Activated naive CD8-positive, alpha-beta T cell treated with anti-CD3 and anti-CD28 coated beads, Interleukin-2, amount 50 U/mL, for 24 hours (primary cell): ENCODE data around the gene DUSP28.

Source experiments
- ATAC-seq: fragments of 150-1000 bp; cut with Tn5 transposase; one replicate; pipeline ENCODE4 v1.10.0; 2021
- DNase-seq: peaks from one replicate; pipeline ENCODE4 v3.0.0; 2021
- H3K27ac Mint-ChIP-seq: one replicate; pipeline ENCODE4 v1.8.0; 2021; ENCODE audit warnings: mild to moderate bottlenecking, mixed read lengths
- H3K27me3 Mint-ChIP-seq: one replicate; pipeline ENCODE4 v1.8.0; 2021; ENCODE audit warnings: mixed read lengths
- H3K36me3 Mint-ChIP-seq: one replicate; pipeline ENCODE4 v1.8.0; 2021; ENCODE audit warnings: low read depth, mixed read lengths
- H3K4me1 Mint-ChIP-seq: one replicate; pipeline ENCODE4 v1.8.0; 2021; ENCODE audit warnings: mixed read lengths
- H3K4me3 Mint-ChIP-seq: one replicate; pipeline ENCODE4 v1.8.0; 2021; ENCODE audit warnings: mild to moderate bottlenecking, moderate library complexity, mixed read lengths
- H3K9me3 Mint-ChIP-seq: one replicate; pipeline ENCODE4 v1.8.0; 2021; ENCODE audit warnings: mixed read lengths

The DUSP28 gene

GRCh38 chr2:240539906-240540305 lies 20.3 kb upstream of the DUSP28 start:
- Mint-ChIP-seq H3K27ac (no peak overlapping the region), H3K4me1 (no peaks in the 10 kb centered on the region), H3K4me3 (no peak overlapping the region), H3K9me3 (no peaks in the 10 kb centered on the region), H3K27me3 (no peaks in the 10 kb centered on the region), H3K36me3 (peaks cover 51% of the 10 kb centered on the region)
- DNase-seq (no peak), ATAC-seq (no peak)

- DNase-seq, result no peak
- ATAC-seq, result no peak
- no peaks in the 10 kb centered on the region for H3K27me3 Mint-ChIP-seq
- peaks cover 3% of the 10 kb centered on the region for H3K4me1 Mint-ChIP-seq
- no peak overlapping the region for H3K27ac Mint-ChIP-seq
- peaks cover 7% of the 10 kb centered on the region for H3K9me3 Mint-ChIP-seq
- no peak overlapping the region for H3K4me3 Mint-ChIP-seq
- peaks cover 38% of the 10 kb centered on the region for H3K36me3 Mint-ChIP-seq
These were observed 8.9 kb upstream of the DUSP28 start for GRCh38 chr2:240551288-240551687.

GRCh38 chr2:240551811-240552210 lies 8.3 kb upstream of the DUSP28 start:
- peaks cover 7% of the 10 kb centered on the region for H3K9me3 Mint-ChIP-seq
- no peak for DNase-seq
- H3K4me3 Mint-ChIP-seq, result no peak overlapping the region
- no peak overlapping the region for H3K27ac Mint-ChIP-seq
- no peaks in the 10 kb centered on the region for H3K27me3 Mint-ChIP-seq
- peaks cover 39% of the 10 kb centered on the region for H3K36me3 Mint-ChIP-seq
- peaks cover 8% of the 10 kb centered on the region for H3K4me1 Mint-ChIP-seq
- ATAC-seq, result no peak

GRCh38 chr2:240553956-240554480 lies 6.1 kb upstream of the DUSP28 start:
- Mint-ChIP-seq H3K27me3 (no peaks in the 10 kb centered on the region), H3K4me3 (no peak overlapping the region), H3K9me3 (peaks cover 7% of the 10 kb centered on the region), H3K27ac (no peak overlapping the region), H3K4me1 (peaks cover 22% of the 10 kb centered on the region), H3K36me3 (peaks cover 40% of the 10 kb centered on the region)
- ATAC-seq, result no peak
- DNase-seq, result no peak

- ATAC-seq, result no peak
- no peaks in the 10 kb centered on the region for H3K27me3 Mint-ChIP-seq
- peaks cover 7% of the 10 kb centered on the region for H3K9me3 Mint-ChIP-seq
- DNase-seq, result no peak
- no peak overlapping the region for H3K4me3 Mint-ChIP-seq
- peaks cover 46% of the 10 kb centered on the region for H3K36me3 Mint-ChIP-seq
- H3K27ac Mint-ChIP-seq, result no peak overlapping the region
- H3K4me1 Mint-ChIP-seq, result peaks cover 31% of the 10 kb centered on the region
These were observed 5.2 kb upstream of the DUSP28 start for GRCh38 chr2:240554767-240555493.

GRCh38 chr2:240555541-240556250 lies 4.5 kb upstream of the DUSP28 start:
- Mint-ChIP-seq H3K27ac (no peak overlapping the region), H3K4me1 (peaks cover 33% of the 10 kb centered on the region), H3K9me3 (peaks cover 7% of the 10 kb centered on the region), H3K36me3 (peaks cover 41% of the 10 kb centered on the region), H3K4me3 (no peak overlapping the region), H3K27me3 (no peaks in the 10 kb centered on the region)
- no peak for ATAC-seq
- DNase-seq, result no peak

GRCh38 chr2:240556553-240557100 lies 3.5 kb upstream of the DUSP28 start:
- H3K4me3 Mint-ChIP-seq, result peak overlapping the region; percentile 16
- H3K27ac Mint-ChIP-seq, result no peak overlapping the region

GRCh38 chr2:240557101-240557751 lies 2.9 kb upstream of the DUSP28 start:
- no peak overlapping the region for H3K27ac Mint-ChIP-seq
- H3K4me3 Mint-ChIP-seq, result peak overlapping the region; percentile 16

More at GRCh38 chr2:240556553-240557100, 3.5 kb upstream of the DUSP28 start:
- H3K9me3 Mint-ChIP-seq, result peaks cover 4% of the 10 kb centered on the region
- ATAC-seq (no peak), DNase-seq (peak; percentile 64)
- H3K4me1 Mint-ChIP-seq, result peaks cover 38% of the 10 kb centered on the region
- no peaks in the 10 kb centered on the region for H3K27me3 Mint-ChIP-seq
- peaks cover 36% of the 10 kb centered on the region for H3K36me3 Mint-ChIP-seq

GRCh38 chr2:240557808-240558207 lies 2.3 kb upstream of the DUSP28 start, which contains the start of gene ANKMY1:
Gene ANKMY1, minus strand, starts transcription at chr2:240557988. Its CDS starts 653 bp downstream, at chr2:240557335.
- Mint-ChIP-seq H3K4me3 (peak within 1 kb of the TSS; percentile 86), H3K27ac (peak within 1 kb of the TSS; percentile 88), H3K36me3 (peaks cover 36% of the 10 kb centered on the region), H3K27me3 (no peaks in the 10 kb centered on the region), H3K9me3 (no peaks in the 10 kb centered on the region), H3K4me1 (peaks cover 45% of the 10 kb centered on the region)
- DNase-seq (peak; percentile 81), ATAC-seq (peak; percentile 38)

More at GRCh38 chr2:240557101-240557751, 2.9 kb upstream of the DUSP28 start:
- Mint-ChIP-seq H3K4me1 (peaks cover 39% of the 10 kb centered on the region), H3K27me3 (no peaks in the 10 kb centered on the region), H3K36me3 (peaks cover 34% of the 10 kb centered on the region), H3K9me3 (no peaks in the 10 kb centered on the region)
- ATAC-seq (no peak), DNase-seq (no peak)

GRCh38 chr2:240558236-240558761 lies 1.9 kb upstream of the DUSP28 start:
- Mint-ChIP-seq H3K27me3 (no peaks in the 10 kb centered on the region), H3K27ac (peak overlapping the region; percentile 88), H3K36me3 (peaks cover 36% of the 10 kb centered on the region), H3K9me3 (no peaks in the 10 kb centered on the region), H3K4me3 (peak overlapping the region; percentile 86), H3K4me1 (peaks cover 49% of the 10 kb centered on the region)
- DNase-seq, result no peak
- ATAC-seq, result no peak

- ATAC-seq, result no peak
- peaks cover 43% of the 10 kb centered on the region for H3K36me3 Mint-ChIP-seq
- no peak for DNase-seq
- peak overlapping the region; percentile 88 for H3K27ac Mint-ChIP-seq
- H3K27me3 Mint-ChIP-seq, result no peaks in the 10 kb centered on the region
- H3K4me1 Mint-ChIP-seq, result peaks cover 59% of the 10 kb centered on the region
- peak overlapping the region; percentile 86 for H3K4me3 Mint-ChIP-seq
- H3K9me3 Mint-ChIP-seq, result no peaks in the 10 kb centered on the region
These were observed 871 bp upstream of the DUSP28 start for GRCh38 chr2:240559286-240559685.

GRCh38 chr2:240560480-240561324 lies 545 bp downstream of the DUSP28 start:
- peak overlapping the region; percentile 86 for H3K27ac Mint-ChIP-seq
- H3K9me3 Mint-ChIP-seq, result no peaks in the 10 kb centered on the region
- no peaks in the 10 kb centered on the region for H3K27me3 Mint-ChIP-seq
- DNase-seq (peak; percentile 100), ATAC-seq (peak; percentile 51)
- H3K4me3 Mint-ChIP-seq, result peak overlapping the region; percentile 86
- peaks cover 74% of the 10 kb centered on the region for H3K4me1 Mint-ChIP-seq
- peaks cover 46% of the 10 kb centered on the region for H3K36me3 Mint-ChIP-seq

GRCh38 chr2:240561325-240561971 lies 1.3 kb downstream of the DUSP28 start:
- H3K4me1 Mint-ChIP-seq, result peaks cover 78% of the 10 kb centered on the region
- H3K36me3 Mint-ChIP-seq, result peaks cover 46% of the 10 kb centered on the region
- ATAC-seq, result no peak
- no peaks in the 10 kb centered on the region for H3K9me3 Mint-ChIP-seq
- H3K27me3 Mint-ChIP-seq, result no peaks in the 10 kb centered on the region
- H3K4me3 Mint-ChIP-seq, result peak overlapping the region; percentile 86
- H3K27ac Mint-ChIP-seq, result peak overlapping the region; percentile 86
- DNase-seq, result no peak
